Measurements from ENCODE around the gene GART.

The GART gene

GRCh38 chr21:33458861-33459260 lies 83.1 kb downstream of the GART start:
- DNase-seq = no peak

GRCh38 chr21:33455686-33456446 lies 86.1 kb downstream of the GART start:
- DNase-seq = no peak
